NCI-H2227 (cell line): Measurements from ENCODE around the gene ATP2B2.

Source experiments
- DNase-seq: peaks from one replicate; lab custom pipeline; 2025; ENCODE audit not compliant: unreplicated experiment; lab: John Stamatoyannopoulos, UW

ATP2B2 gene

DNA sequence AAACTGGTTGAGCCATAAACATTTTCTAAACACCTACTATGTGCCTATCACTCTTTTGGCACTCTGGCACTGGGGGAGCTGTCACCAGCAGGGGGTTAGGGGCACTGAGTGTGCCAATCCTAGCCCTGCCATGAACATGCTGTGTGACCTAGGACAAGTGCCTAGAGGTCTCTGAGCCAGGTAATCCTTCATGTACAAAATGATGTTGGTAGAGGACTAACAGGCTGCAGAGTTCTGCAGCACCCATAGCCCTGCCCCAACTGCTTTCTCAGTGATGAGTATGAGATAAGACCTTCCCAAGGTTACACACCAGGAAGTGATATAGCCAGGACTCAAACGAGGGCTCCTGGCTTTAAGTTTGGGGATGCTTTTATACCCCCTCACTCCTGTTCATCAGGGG is 99.6 kb downstream of the ATP2B2 start:
- no peak for DNase-seq

- no peak for DNase-seq
These were observed 100.5 kb downstream of the ATP2B2 start for GRCh38 chr3:10404876-10405275.

DNA sequence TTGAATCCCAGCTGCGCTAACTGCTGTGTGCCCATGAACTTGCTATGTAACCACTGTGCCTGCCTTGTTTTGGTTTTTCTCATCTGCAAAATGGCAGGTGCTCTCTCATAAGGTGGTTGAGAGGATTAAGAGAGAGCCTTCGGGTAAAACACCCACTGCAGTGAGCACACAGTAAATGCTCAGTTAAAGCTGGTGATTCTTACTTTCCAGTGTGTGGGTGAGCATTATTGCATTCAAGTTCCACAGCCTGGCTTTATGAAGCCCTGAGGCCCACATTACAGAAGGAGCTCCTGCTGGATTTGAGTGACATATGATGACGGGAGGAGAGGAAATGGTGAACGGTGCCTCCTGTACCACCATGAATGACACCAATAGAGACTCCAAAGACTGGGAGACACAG is 101.0 kb downstream of the ATP2B2 start:
- DNase-seq: no peak

GRCh38 chr3:10401990-10402761 is 103.2 kb downstream of the ATP2B2 start:
- no peak for DNase-seq

GRCh38 chr3:10400749-10401495 is 104.5 kb downstream of the ATP2B2 start:
- DNase-seq: no peak

GRCh38 chr3:10400050-10400748 is 105.2 kb downstream of the ATP2B2 start:
- DNase-seq: no peak

GRCh38 chr3:10399634-10400033 is 105.8 kb downstream of the ATP2B2 start:
- DNase-seq: no peak

GRCh38 chr3:10398341-10398740 is 107.0 kb downstream of the ATP2B2 start:
- DNase-seq: no peak

DNA sequence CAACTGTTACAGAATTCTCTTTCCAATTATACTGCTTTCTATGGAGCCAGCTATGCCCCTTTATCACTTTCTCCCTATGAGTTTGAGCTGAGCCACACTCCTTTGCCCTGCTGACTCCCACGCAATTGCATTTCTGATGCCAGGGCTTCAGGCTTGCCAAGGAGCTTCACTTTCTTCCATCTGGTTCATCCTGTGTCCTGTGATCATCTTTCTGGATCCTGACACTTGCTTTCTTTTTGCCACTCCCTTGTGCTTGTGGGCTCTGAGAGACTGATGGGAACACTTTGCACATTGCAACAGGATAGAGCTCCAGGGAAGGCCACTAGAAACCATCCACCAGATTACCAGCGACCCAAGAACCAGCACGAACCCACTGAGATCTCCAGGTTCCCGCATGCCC is 107.5 kb downstream of the ATP2B2 start:
- DNase-seq: no peak

GRCh38 chr3:10396931-10397330 is 108.5 kb downstream of the ATP2B2 start:
- no peak for DNase-seq

DNA sequence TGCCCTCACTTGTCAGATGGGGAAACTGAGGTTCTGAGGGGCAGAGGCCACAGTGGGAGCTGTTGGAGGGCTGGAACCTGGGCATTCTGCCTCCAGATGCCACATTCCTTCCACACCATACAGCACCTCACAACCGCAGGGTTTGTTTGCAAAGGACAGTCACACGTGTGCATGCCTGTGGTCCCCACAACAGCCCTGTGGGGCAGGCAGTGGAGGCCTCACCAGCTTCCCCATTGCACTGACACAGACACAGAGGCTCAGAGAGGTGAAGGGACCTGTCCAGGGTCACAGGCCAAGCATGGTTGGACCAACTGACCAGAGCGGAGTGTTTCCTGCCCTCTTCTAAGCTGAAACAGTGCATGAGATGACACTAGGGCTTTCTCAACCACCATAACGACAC is 109.3 kb downstream of the ATP2B2 start:
- no peak for DNase-seq

DNA sequence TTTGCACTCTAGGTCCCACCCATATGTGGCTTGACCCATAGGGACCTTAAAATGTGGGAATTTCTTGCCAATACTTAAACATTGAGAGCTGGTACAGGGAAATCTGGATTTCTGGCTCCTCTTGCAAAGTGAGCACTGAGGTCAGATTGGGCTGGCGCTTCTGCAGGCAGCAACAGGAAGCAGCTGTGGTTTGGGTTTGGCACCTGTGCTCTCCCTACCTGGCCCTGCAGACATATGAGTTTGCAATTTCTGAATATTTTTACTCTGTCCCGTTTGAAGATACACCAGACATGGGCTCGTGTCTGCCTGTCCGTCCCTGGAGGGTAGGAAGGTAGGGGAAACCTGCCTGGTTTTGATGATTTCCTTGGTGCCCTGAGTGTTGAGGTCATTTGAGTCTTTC is 109.7 kb downstream of the ATP2B2 start:
- DNase-seq: no peak

DNA sequence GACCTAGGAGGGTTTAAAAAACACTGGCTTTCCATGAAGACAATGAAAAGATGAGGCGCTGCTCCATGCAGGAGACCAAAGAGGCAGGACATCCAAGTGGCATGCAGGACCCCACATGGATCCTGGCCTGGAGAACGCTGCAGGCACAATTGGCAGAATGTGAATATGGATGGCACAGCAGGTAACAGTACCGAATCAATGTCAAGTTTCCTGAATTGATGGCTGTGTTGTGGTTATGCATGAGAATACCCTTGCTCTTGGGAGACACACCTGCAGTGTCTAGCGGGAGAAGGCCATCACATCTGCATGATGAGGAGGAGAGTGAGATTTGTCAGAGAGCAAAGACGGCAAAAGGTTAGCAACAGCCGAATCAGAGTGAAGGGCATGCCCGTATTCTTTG is 110.2 kb downstream of the ATP2B2 start:
- DNase-seq: no peak

DNA sequence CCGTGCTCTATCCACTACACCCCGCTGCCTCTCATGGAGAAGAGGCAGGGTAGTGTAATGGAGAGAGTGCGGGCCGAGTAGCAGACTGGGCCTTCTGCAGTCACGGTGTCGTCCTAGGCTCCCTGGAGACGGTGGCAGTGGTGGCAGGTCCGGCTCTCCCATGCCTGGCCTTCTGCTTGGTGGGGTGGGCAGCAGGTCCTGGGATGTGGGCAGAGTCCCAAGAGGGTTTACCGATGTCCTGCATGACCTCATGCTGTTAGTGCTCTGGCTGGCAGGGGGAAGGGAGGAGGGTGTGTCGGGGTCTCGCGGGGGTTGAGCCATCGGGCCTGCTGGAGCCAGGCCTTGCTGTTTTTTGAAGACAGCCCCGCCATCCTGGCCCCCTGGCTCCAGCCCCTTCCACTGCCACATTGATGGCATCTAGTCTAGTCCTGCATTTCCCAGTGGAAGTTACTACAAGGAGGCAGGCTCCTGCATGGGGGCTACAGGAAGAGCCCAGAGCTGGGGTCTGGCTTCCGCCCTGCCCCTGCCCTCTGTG is 110.8 kb downstream of the ATP2B2 start:
- no peak for DNase-seq

- no peak for DNase-seq
These were observed 111.9 kb downstream of the ATP2B2 start for GRCh38 chr3:10393514-10393913.

GRCh38 chr3:10392906-10393461 is 112.4 kb downstream of the ATP2B2 start:
- no peak for DNase-seq

DNA sequence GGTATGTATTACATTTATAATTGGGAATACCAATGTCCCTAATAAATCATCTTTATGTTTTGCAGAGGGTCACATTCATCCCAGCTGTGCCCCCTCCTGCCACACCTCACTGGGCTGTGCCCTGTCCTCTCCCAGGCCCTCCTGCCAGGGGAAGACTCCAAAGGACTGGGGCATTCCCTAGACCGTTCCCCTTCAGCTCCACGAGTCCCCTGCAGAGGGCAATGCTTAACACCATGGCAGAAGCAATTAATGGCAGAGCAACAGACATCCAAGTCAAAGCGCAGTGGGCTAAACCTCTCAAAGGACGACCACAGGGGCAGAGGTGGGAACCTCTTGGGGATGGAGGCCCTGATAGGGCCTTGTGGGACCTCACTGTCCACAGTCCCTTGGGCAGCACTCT is 113.1 kb downstream of the ATP2B2 start:
- DNase-seq: no peak

DNA sequence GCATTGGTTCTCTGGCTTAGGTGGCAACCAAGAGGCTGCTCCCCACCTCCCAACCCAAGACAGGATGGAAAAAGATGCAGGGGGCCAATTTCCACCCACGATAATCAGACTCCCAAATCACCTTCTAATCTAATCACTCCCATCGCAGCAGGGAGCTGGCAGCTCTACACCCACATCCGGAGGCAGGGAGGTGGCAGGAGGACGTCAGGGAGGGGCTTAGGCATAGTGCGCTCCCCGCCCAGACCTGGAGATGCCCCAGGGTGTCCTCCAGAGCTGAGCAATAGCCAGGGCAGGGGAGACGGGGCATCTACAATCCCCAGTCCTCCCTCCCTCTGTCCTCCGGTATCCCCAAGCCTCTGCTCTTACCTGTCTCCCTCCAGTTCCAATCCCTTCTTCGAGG is 114.0 kb downstream of the ATP2B2 start:
- DNase-seq: no peak

GRCh38 chr3:10390641-10391373 is 114.6 kb downstream of the ATP2B2 start:
- no peak for DNase-seq

GRCh38 chr3:10389995-10390394 is 115.4 kb downstream of the ATP2B2 start:
- DNase-seq: no peak

DNA sequence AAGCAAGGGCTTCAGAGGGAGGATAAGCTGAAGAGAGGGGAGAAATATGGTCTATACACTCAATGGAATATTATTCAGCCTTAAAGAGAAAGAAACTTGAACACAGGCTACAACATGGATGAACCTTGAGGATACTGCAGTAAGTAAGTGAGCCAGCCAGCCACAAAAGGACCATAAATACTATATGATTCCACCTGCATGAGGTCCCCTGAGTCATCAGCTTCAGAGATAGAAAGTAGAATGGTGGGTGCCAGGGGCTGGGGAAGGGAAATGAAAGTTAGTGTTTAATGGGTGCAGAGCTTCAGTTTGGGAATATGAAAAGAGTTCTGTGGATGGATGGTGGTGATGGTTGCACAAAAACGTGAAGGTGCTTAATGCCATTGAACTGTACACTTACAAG is 116.0 kb downstream of the ATP2B2 start:
- DNase-seq: no peak
